K562 (cell line): ENCODE data around the gene YOD1. TPM values are rescaled to one million over a fixed set of nuclear protein-coding genes. Genes with fewer than 3 reads are reported as not detected.
A peak's percentile ranks its signal among the peaks of the same experiment; 100 is the strongest.

ENCODE experiments used
- CGGBP1 ChIP-seq: fragments of 250-450 bp; sonication (Bioruptor Pico); IDR thresholded peaks from 2 replicates; pipeline ENCODE4 v1.9.0; 2021; ENCODE audit warnings: mild to moderate bottlenecking
- ETV1 ChIP-seq: fragments of 450-650 bp; conservative IDR thresholded peaks from 2 replicates; pipeline ENCODE4 v1.6.1; 2016; ENCODE audit warnings: missing genetic modification characterization, control low read depth, low read depth, missing compliant biosample characterization
- HNRNPLL ChIP-seq: fragments of 200-400 bp; formaldehyde crosslinking; IDR thresholded peaks from 2 replicates; pipeline ENCODE4 v1.6.1; 2017; ENCODE audit warnings: low read length, low read depth, mild to moderate bottlenecking; ENCODE audit not compliant: poor library complexity, severe bottlenecking
- IFI16 ChIP-seq: fragments of 250-450 bp; sonication (Bioruptor Pico); IDR thresholded peaks from 2 replicates; pipeline ENCODE4 v2.1.2; 2022; ENCODE audit warnings: mild to moderate bottlenecking, inconsistent platforms
- KAT7 ChIP-seq: sonication (generic); formaldehyde crosslinking; IDR thresholded peaks from 2 replicates; pipeline ENCODE4 v1.8.0; 2022; ENCODE audit warnings: missing genetic modification reagents, mild to moderate bottlenecking, borderline replicate concordance
- MAZ ChIP-seq, 2 experiments: fragments of 450-650 bp in 1 of 2; sonication (generic) in 1 of 2; formaldehyde crosslinking; IDR thresholded peaks in 1 of 2; conservative IDR thresholded peaks in 1 of 2; 2 replicates each; pipeline versions ENCODE4 v1.4.0 to v1.5.0; 2020; ENCODE audit warnings: mild to moderate bottlenecking in 1 of 2, missing genetic modification reagents in 1 of 2
- MCM5 ChIP-seq: fragments of 450-650 bp; IDR thresholded peaks from 2 replicates; pipeline ENCODE4 v1.6.1; 2016; ENCODE audit warnings: low read depth
- MITF ChIP-seq: IDR thresholded peaks from 2 replicates; pipeline ENCODE4 v1.6.1; 2014; ENCODE audit warnings: antibody characterized with exemption
- PPARD ChIP-seq: fragments of 250-450 bp; sonication (Bioruptor Pico); IDR thresholded peaks from 2 replicates; pipeline ENCODE4 v1.8.0; 2022; ENCODE audit warnings: inconsistent platforms, mild to moderate bottlenecking, moderate library complexity
- SAFB2 ChIP-seq: fragments of 200-400 bp; formaldehyde crosslinking; IDR thresholded peaks from 2 replicates; pipeline ENCODE4 v1.6.1; 2018; ENCODE audit warnings: borderline replicate concordance, low read length, low read depth, moderate library complexity; ENCODE audit not compliant: severe bottlenecking
- ZBTB49 ChIP-seq: sonication (generic); formaldehyde crosslinking; IDR thresholded peaks from 2 replicates; pipeline ENCODE4 v1.8.0; 2022; ENCODE audit warnings: missing genetic modification reagents, mild to moderate bottlenecking, borderline replicate concordance
- ZBTB9 ChIP-seq: fragments of 450-650 bp; formaldehyde crosslinking; IDR thresholded peaks from 2 replicates; pipeline ENCODE4 v1.4.0; 2020; ENCODE audit warnings: mild to moderate bottlenecking, moderate library complexity
- ZNF133 ChIP-seq: fragments of 250-450 bp; sonication (Bioruptor Pico); IDR thresholded peaks from 2 replicates; pipeline ENCODE4 v1.4.0; 2020; ENCODE audit warnings: mild to moderate bottlenecking
- ZNF639 ChIP-seq, 2 experiments: fragments of 200-800 bp in 1 of 2; sonication (Bioruptor generic) in 1 of 2; sonication (generic) in 1 of 2; formaldehyde crosslinking in 1 of 2; IDR thresholded peaks in 1 of 2; conservative IDR thresholded peaks in 1 of 2; 2 replicates each; pipeline versions ENCODE4 v1.5.0 to v1.6.1; 2016 to 2020; ENCODE audit warnings: missing compliant biosample characterization in 1 of 2, missing genetic modification characterization in 1 of 2, missing genetic modification reagents in 1 of 2
- ZNF695 ChIP-seq: fragments of 450-650 bp; formaldehyde crosslinking; IDR thresholded peaks from 2 replicates; pipeline ENCODE4 v1.4.0; 2020; ENCODE audit warnings: mild to moderate bottlenecking, moderate library complexity
- ZNF766 ChIP-seq: fragments of 200-800 bp; sonication (Bioruptor generic); conservative IDR thresholded peaks from 2 replicates; pipeline ENCODE4 v1.6.1; 2016; ENCODE audit warnings: missing genetic modification characterization, missing compliant biosample characterization
- polyA plus RNA-seq, 8 experiments: library from polyadenylated mRNA; depleted of rRNA in 4 of 8; stranded (reverse) in 5 of 8; unstranded in 3 of 8; fragments of >200 nt; fragmentation: Nextera tagmentation in 2 of 8; fragmentation: Illumina TruSeq in 1 of 8; extraction: Ambion mirVana in 2 of 8; extraction: Trizol in 1 of 8; gene quantifications; 2 replicates each; pipeline versions ENCODE4 v1.2.1 to v1.2.3, GENCODE V29; 2011 to 2014; ENCODE audit warnings: inconsistent platforms in 1 of 8, missing spikeins in 1 of 8
- total RNA-seq, 7 experiments: library from RNA; depleted of rRNA in 6 of 7; stranded (reverse); fragments of >200 nt in 6 of 7; fragmentation: Illumina TruSeq in 2 of 7; extraction: Trizol in 2 of 7; gene quantifications; 2 replicates each; pipeline versions ENCODE4 v1.2.1 to v1.2.3, GENCODE V29; 2011 to 2021; ENCODE audit warnings: low replicate concordance in 1 of 7

YOD1 gene
- total and polyA plus RNA-seq, 9 of the 15 experiments (the other 6 are each of a cell fraction or from before 2014, with no cell fraction given) = 18.2 to 78.1 (median 46.9) TPM

- TF ChIP-seq ZBTB9 (no peak), ZNF639 (CRISPR knock-in tag; conservative IDR thresholded peaks at IDR 0.05 in 1 of 2, IDR thresholded peaks at IDR 0.05 in 1 of 2) (no peak), SAFB2 (no peak), CGGBP1 (CRISPR knock-in tag) (no peak), ZNF695 (CRISPR knock-in tag) (no peak), KAT7 (CRISPR knock-in tag) (peak; percentile 65; the same call in 1 of the 2 replicates), MCM5 (no peak), ETV1 (tag) (no peak), IFI16 (CRISPR knock-in tag) (peak; percentile 66; the same call in 1 of the 2 replicates), PPARD (CRISPR knock-in tag) (no peak), HNRNPLL (no peak), ZNF133 (CRISPR knock-in tag) (no peak), MITF (no peak), MAZ (CRISPR knock-in tag; conservative IDR thresholded peaks at IDR 0.05 in 1 of 2, IDR thresholded peaks at IDR 0.05 in 1 of 2) (no peak), ZNF766 (no peak), ZBTB49 (CRISPR knock-in tag) (no peak)
These were observed 29.0 kb downstream of the YOD1 start (continued) for GRCh38 chr1:207021876-207022596.
